Measurements from ENCODE around the gene TNFSF15.

DNA sequence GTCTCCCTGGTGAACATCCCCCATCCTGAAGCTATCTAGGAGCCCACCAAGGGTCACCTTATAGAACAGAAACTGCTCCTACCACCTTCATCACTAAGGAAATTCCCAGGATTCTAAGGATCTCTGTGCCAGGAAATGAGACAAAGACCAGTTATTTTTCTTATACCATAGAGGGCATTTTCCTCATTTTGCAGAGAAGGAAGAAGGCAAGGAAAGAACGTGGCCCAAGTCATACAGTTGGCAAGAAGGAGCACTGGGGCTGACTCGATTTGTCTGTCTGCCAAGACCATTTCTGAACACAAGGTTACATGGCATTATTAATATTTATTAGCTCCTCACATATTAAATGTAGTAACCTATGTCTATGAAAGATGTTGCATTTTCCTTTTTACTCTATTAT is 49.6 kb upstream of the TNFSF15 start:
- TF ChIP-seq, protein P1, sequence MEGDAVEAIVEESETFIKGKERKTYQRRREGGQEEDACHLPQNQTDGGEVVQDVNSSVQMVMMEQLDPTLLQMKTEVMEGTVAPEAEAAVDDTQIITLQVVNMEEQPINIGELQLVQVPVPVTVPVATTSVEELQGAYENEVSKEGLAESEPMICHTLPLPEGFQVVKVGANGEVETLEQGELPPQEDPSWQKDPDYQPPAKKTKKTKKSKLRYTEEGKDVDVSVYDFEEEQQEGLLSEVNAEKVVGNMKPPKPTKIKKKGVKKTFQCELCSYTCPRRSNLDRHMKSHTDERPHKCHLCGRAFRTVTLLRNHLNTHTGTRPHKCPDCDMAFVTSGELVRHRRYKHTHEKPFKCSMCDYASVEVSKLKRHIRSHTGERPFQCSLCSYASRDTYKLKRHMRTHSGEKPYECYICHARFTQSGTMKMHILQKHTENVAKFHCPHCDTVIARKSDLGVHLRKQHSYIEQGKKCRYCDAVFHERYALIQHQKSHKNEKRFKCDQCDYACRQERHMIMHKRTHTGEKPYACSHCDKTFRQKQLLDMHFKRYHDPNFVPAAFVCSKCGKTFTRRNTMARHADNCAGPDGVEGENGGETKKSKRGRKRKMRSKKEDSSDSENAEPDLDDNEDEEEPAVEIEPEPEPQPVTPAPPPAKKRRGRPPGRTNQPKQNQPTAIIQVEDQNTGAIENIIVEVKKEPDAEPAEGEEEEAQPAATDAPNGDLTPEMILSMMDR (IDR thresholded peaks at IDR 0.05) = no peak
- TF ChIP-seq POLR2AphosphoS5 (IDR thresholded peaks at IDR 0.05; ENCODE audit: low read depth, low read length) = no peak

Measured in Panc1 (cell line).